ENCODE measurements around the gene ANKS1B.

- TF ChIP-seq, protein P1, sequence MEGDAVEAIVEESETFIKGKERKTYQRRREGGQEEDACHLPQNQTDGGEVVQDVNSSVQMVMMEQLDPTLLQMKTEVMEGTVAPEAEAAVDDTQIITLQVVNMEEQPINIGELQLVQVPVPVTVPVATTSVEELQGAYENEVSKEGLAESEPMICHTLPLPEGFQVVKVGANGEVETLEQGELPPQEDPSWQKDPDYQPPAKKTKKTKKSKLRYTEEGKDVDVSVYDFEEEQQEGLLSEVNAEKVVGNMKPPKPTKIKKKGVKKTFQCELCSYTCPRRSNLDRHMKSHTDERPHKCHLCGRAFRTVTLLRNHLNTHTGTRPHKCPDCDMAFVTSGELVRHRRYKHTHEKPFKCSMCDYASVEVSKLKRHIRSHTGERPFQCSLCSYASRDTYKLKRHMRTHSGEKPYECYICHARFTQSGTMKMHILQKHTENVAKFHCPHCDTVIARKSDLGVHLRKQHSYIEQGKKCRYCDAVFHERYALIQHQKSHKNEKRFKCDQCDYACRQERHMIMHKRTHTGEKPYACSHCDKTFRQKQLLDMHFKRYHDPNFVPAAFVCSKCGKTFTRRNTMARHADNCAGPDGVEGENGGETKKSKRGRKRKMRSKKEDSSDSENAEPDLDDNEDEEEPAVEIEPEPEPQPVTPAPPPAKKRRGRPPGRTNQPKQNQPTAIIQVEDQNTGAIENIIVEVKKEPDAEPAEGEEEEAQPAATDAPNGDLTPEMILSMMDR (IDR thresholded peaks at IDR 0.05) = no peak
- TF ChIP-seq POLR2A (IDR thresholded peaks at IDR 0.05) = no peak
Observed at GRCh38 chr12:99232324-99232723, 752.4 kb downstream of the ANKS1B start.

All from thyroid gland (tissue), 4 donors.